Transverse colon (tissue), 4 donors: Measurements from ENCODE around the gene GRIP1. TPM values are rescaled to one million over a fixed set of nuclear protein-coding genes. Genes with fewer than 3 reads are reported as not detected.
A peak's percentile ranks its signal among the peaks of the same experiment; 100 is the strongest.

Experiments used
- DNase-seq: peaks from one replicate; pipeline ENCODE4 v3.0.0-alpha.2; 2019
- H3K27ac ChIP-seq, 4 donors: fragments of 200-600 bp; sonication (generic); 2 replicates each; pipeline ENCODE4 v1.5.1; 2016 to 2018; ENCODE audit warnings: inconsistent platforms in 4 of 4
- H3K27me3 ChIP-seq: fragments of 200-600 bp; sonication (generic); 2 replicates; pipeline ENCODE4 v1.5.1; 2017; ENCODE audit warnings: inconsistent platforms
- H3K36me3 ChIP-seq, 4 donors: fragments of 200-600 bp; sonication (generic); 2 replicates each; pipeline ENCODE4 v1.5.1; 2017 to 2019; ENCODE audit warnings: inconsistent platforms in 4 of 4
- H3K4me1 ChIP-seq, 4 donors: fragments of 200-600 bp; sonication (generic); 2 replicates each; pipeline ENCODE4 v1.5.1; 2017 to 2020; ENCODE audit warnings: inconsistent platforms in 4 of 4
- H3K4me3 ChIP-seq, 4 donors: fragments of 200-600 bp; sonication (generic); 1 replicate in 1 of 4; 2 replicates in 3 of 4; pipeline versions ENCODE4 v1.5.1 to v1.6.1; 2017 to 2019; ENCODE audit warnings: inconsistent platforms in 4 of 4
- H3K9me3 ChIP-seq, 2 donors: fragments of 200-600 bp; sonication (generic); 2 replicates each; pipeline ENCODE4 v1.5.1; 2017 to 2019; ENCODE audit warnings: inconsistent platforms in 2 of 2
- EP300 ChIP-seq: sonication (generic); formaldehyde crosslinking; IDR thresholded peaks from one replicate; pipeline ENCODE4 v1.6.1; 2017; ENCODE audit warnings: antibody characterized with exemption, low read depth
- POLR2A ChIP-seq: fragments of 450-650 bp; IDR thresholded peaks from one replicate; pipeline ENCODE4 v1.6.1; 2016; ENCODE audit warnings: antibody characterized with exemption, mild to moderate bottlenecking, moderate library complexity
- POLR2AphosphoS5 ChIP-seq, 3 donors: sonication (generic); formaldehyde crosslinking; IDR thresholded peaks; one replicate each; pipeline ENCODE4 v1.6.1; 2016; ENCODE audit warnings: antibody characterized with exemption in 3 of 3
- WGBS, 2 donors: methylation state at CpG; one replicate each; pipeline ENCODE4 v1.1.5; 2018; ENCODE audit warnings: low coverage in 1 of 2; 5-methylcytosine and 5-hydroxymethylcytosine counted together
- in situ Hi-C, 4 donors: fragments of 200-750 bp; cut with MboI; loops; one replicate each; pipeline versions ENCODE4 v1.15.0 to v1.15.1; 2017; ENCODE audit warnings: low sequenced_read_pairs in 3 of 4, low pct_ligation_motif_present in 1 of 4, low pct_unique_long_range_greater_than_20kb in 1 of 4
- intact Hi-C: fragments of 100-400 bp; cut with DNase I; formaldehyde crosslinking; loops from one replicate; pipeline ENCODE4 v1.15.1; 2023; ENCODE audit warnings: low total_unique reads
- total RNA-seq, 4 donors: library from RNA; depleted of rRNA; stranded (reverse); fragments of >200 nt; gene quantifications; one replicate each; pipeline ENCODE4 v1.1.0, GENCODE V29; 2016
- TF ChIP-seq, protein P1 (sequence below), 5 experiments: fragments of 200-600 bp in 3 of 5; fragments of 450-650 bp in 2 of 5; sonication (generic) in 3 of 5; IDR thresholded peaks; 1 replicate in 2 of 5; 2 replicates in 3 of 5; pipeline ENCODE4 v1.5.1; 2016 to 2017; ENCODE audit warnings: antibody characterized with exemption in 5 of 5, inconsistent platforms in 3 of 5, mild to moderate bottlenecking in 2 of 5, moderate library complexity in 1 of 5

GRIP1 gene
- total RNA-seq, 4 donors from 2014 or later, result 4.4 to 9.0 (median 8.2) TPM

DNA sequence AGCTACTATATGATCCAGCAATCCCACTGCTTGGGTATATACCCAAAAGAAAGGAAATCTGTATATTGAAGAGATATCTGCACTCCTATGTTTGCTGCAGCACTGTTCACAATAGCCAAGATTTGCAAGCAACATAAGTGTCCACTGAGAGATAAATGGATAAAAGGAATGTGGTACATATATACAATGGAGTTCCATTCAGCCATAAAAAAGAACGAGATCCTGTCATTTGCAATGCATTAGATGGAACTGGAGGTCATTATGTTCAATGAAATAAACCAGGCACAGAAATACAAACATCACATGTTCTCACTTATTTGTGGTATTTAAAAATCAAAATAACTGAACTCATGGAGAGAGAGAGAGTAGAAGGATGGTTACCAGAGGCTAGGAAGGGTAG is 260.0 kb downstream of the GRIP1 start:
- no peak for DNase-seq
- in situ Hi-C loops (loop anchor here in 3 of 4 donors (10.0 to 25.0 kb wide), 4 partner anchors 93 to 307 kb away; partner anchors contain the start of gene LLPH (in 2 of the 3)), intact Hi-C loops (no loop called here)
- 57 to 69% methylated on average over 1 of the region's 1 CpG for WGBS, 2 donors
- Histone ChIP-seq H3K36me3 (no peaks in the 10 kb centered on the region), H3K4me1 (no peaks in the 10 kb centered on the region), H3K27me3 (no peaks in the 10 kb centered on the region), H3K27ac (no peak overlapping the region), H3K4me3 (no peak overlapping the region), H3K9me3 (no peaks in the 10 kb centered on the region)
- TF ChIP-seq POLR2A, result no peak
- TF ChIP-seq, protein P1, sequence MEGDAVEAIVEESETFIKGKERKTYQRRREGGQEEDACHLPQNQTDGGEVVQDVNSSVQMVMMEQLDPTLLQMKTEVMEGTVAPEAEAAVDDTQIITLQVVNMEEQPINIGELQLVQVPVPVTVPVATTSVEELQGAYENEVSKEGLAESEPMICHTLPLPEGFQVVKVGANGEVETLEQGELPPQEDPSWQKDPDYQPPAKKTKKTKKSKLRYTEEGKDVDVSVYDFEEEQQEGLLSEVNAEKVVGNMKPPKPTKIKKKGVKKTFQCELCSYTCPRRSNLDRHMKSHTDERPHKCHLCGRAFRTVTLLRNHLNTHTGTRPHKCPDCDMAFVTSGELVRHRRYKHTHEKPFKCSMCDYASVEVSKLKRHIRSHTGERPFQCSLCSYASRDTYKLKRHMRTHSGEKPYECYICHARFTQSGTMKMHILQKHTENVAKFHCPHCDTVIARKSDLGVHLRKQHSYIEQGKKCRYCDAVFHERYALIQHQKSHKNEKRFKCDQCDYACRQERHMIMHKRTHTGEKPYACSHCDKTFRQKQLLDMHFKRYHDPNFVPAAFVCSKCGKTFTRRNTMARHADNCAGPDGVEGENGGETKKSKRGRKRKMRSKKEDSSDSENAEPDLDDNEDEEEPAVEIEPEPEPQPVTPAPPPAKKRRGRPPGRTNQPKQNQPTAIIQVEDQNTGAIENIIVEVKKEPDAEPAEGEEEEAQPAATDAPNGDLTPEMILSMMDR (IDR thresholded peaks at IDR 0.05), result no peak
- no peak for TF ChIP-seq POLR2AphosphoS5 (IDR thresholded peaks at IDR 0.05)
- TF ChIP-seq EP300, result no peak

DNA sequence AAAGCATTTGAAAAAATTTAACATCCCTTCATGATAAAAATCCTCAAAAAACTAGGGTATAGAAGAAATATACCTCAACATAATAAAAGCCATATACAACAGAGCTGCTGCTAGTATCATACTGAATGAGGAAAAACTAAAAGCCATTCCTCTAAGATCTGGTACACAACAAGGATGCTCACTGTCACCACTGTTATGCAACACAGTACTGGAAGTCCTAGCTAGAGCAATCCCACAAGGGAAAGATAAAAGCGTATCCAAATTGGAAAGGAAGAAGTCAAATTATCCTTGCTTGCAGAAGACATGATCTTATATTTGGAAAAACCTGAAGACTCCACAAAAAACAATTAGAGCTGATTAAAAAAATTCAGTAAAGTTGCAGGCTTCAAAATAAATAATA is 261.7 kb downstream of the GRIP1 start:
- Histone ChIP-seq H3K9me3 (no peaks in the 10 kb centered on the region), H3K36me3 (no peaks in the 10 kb centered on the region), H3K27ac (no peak overlapping the region), H3K27me3 (no peaks in the 10 kb centered on the region), H3K4me3 (no peak overlapping the region), H3K4me1 (no peaks in the 10 kb centered on the region)
- in situ Hi-C loops (loop anchor here in 3 of 4 donors (10.0 to 25.0 kb wide), 4 partner anchors 95 to 305 kb away; partner anchors contain the start of gene LLPH (in 2 of the 3)), intact Hi-C loops (no loop called here)
- TF ChIP-seq, protein P1 (IDR thresholded peaks at IDR 0.05), result no peak
- TF ChIP-seq POLR2A (no peak), EP300 (no peak), POLR2AphosphoS5 (IDR thresholded peaks at IDR 0.05) (no peak)
- no peak for DNase-seq
- 75 to 83% methylated on average over 1 of the region's 1 CpG for WGBS, 2 donors

DNA sequence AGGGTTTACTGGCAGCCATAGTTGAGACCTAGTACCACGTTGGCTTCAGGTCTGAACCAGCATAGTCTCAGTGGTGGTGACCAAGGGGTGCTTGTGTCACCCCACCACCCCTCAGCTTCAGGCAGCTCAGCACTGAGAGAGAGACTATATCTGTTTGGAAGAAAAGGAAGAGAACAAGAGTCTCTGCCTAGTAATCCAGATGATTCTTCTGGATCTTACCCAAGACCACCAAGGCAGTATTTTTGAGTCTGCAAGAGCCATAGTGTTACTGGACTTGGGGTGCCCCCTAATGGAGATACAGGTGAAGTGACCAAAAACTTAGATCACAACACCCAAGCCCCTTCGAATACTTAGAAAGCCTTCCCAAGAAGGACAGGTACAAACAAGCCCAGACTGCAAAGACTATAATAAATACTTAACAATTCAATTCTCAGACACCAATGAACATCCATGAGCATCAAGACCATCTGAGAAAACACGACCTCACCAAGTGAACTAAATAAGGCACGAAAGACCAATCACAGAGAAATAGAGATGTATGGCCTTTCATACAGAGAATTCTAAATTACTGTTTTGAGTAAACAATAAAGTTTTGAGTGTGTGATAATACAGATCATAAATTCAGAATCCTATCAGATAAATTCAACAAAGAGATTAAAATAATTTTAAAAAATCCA is 269.5 kb downstream of the GRIP1 start:
- in situ Hi-C loops (loop anchor here in 3 of 4 donors (5.0 to 25.0 kb wide), 5 partner anchors 103 to 297 kb away; partner anchors contain the start of gene LLPH (in 2 of the 3)), intact Hi-C loops (no loop called here)
- 70 to 79% methylated on average over 2 to 4 of the region's 4 CpGs for WGBS, 2 donors
- Histone ChIP-seq H3K4me3 (no peak overlapping the region), H3K27me3 (no peaks in the 10 kb centered on the region), H3K27ac (no peak overlapping the region), H3K9me3 (no peaks in the 10 kb centered on the region), H3K36me3 (no peaks in the 10 kb centered on the region), H3K4me1 (peaks cover 0 to 4% (median 0%) of the 10 kb centered on the region in 4 donors)
- TF ChIP-seq, protein P1 (IDR thresholded peaks at IDR 0.05), result peak; percentile 54 to 60 (median 58)
- no peak for TF ChIP-seq POLR2A
- no peak for TF ChIP-seq POLR2AphosphoS5 (IDR thresholded peaks at IDR 0.05)
- no peak for TF ChIP-seq EP300
- no peak for DNase-seq

DNA sequence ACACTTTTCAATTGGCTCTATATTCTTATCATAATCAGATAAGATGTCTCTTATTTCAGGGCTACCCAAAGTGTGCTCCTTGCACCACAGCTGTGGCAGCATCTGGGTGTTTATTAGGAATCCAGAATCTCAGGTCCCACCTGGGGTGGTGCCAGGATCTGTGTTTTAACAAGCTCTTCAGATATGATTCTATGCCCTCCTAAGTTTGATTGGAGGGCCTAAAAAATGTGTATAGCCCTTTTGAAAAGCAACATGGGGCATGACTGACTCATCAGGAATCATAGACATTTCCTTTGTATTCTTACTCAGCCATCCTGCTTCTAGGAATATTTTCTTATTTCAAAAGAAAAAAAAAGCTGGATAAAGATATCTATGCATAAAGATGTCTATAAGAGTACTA is 273.5 kb downstream of the GRIP1 start:
- in situ Hi-C loops (loop anchor here in 3 of 4 donors (5.0 to 25.0 kb wide), 5 partner anchors 107 to 293 kb away; partner anchors contain the start of gene LLPH (in 2 of the 3)), intact Hi-C loops (no loop called here)
- no peaks in the 10 kb centered on the region for H3K27me3 ChIP-seq
- H3K9me3 ChIP-seq, result no peaks in the 10 kb centered on the region
- H3K36me3 ChIP-seq, result no peaks in the 10 kb centered on the region
- no peak for DNase-seq
- no peak overlapping the region for H3K27ac ChIP-seq
- H3K4me3 ChIP-seq, result no peak overlapping the region
- no peak for TF ChIP-seq POLR2AphosphoS5 (IDR thresholded peaks at IDR 0.05)
- no peak for TF ChIP-seq EP300
- TF ChIP-seq, protein P1 (IDR thresholded peaks at IDR 0.05), result no peak
- no peak for TF ChIP-seq POLR2A
- peaks cover 0 to 4% (median 0%) of the 10 kb centered on the region in 4 donors for H3K4me1 ChIP-seq
